ENCODE data around the gene DUSP14. TPM values are rescaled to one million over a fixed set of nuclear protein-coding genes. Genes with fewer than 3 reads are reported as not detected.
"Not testable (repeated sequence)": the region's sequence is repeated elsewhere in the genome, so short reads cannot be mapped to it uniquely, and the experiment has no call there.

Gene DUSP14, protein sequence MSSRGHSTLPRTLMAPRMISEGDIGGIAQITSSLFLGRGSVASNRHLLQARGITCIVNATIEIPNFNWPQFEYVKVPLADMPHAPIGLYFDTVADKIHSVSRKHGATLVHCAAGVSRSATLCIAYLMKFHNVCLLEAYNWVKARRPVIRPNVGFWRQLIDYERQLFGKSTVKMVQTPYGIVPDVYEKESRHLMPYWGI
- total RNA-seq, result 10 to 100 TPM; 14.6 to 16.3 TPM

DNA sequence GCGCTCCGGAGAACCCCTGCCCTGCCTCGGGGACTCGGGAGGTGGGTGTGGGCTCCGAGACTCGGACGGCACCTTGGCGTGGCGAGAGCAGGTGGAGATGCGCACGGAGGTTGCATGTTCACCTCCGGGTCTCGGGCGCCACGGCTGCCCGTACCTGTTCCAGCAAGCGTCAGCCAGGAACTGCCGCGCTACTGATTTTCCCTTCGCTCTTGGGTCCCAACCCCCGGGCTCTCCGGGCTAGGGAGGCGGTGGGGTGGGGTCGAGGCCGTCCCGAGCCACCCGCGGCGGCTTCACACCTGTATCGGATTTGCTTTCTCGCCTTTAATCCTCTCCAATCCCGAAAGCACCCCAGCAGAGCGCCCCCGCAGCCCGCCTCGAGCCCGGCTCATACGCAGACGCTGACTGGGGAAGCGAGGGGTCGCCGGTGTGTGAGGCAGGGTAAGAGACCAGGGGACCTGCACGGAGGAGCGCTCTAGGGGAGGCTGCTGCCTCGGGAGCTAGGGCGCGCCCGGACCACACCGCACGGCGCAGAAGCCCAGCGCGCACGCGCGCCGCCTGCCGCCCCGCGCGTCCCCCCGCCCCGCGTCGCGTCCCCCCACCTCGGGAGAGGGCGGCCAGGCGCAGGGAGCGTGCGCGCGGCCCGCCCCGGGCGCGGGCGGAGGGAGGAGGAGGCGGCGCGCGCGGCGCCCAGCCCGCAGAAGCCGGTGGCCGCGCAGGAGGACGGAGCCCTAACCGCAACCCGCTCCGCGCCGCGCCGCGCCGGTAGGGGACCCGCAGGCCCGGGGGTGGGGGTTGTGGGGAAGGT is at the start of gene DUSP14:
Gene DUSP14 (plus strand): TSS at position 695 of the 805 bp plus-strand sequence. CDS start 22,382 bp downstream, outside the sequence.
- Mint-ChIP-seq H3K36me3 (ENCODE audit: low read depth) (peaks cover 2% of the 10 kb centered on the region), H3K27ac (peak within 1 kb of the TSS; percentile 84), H3K4me1 (peaks cover 39% of the 10 kb centered on the region), H3K27me3 (no peaks in the 10 kb centered on the region), H3K9me3 (no peaks in the 10 kb centered on the region), H3K4me3 (peak within 1 kb of the TSS; percentile 91)
- ChIA-PET CTCF (no interaction called here), POLR2A (interaction anchor here (0.6 to 2.3 kb wide), 4 partner anchors 9 to 82 kb away, joined by 3 to 15 read pairs (median 5); partner anchors contain the start of genes ACACA and TADA2A)
- DNase-seq, result peak; percentile 83

DNA sequence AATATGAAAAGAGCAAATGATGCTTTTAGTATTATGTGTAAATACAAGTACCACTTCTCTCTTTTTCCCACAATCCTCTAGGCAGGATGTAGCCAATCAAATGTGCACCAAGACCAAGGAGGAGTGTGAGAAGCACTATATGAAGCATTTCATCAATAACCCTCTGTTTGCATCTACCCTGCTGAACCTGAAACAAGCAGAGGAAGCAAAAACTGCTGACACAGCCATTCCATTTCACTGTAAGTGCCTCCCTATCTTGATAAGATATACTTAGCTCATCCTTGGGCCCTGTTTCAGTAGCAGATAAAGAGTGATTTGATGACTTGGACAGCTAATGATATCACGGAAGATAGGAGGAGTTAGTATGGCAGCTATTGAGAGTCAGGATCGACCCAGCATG is 49.3 kb upstream of the DUSP14 start:
- POLR2A ChIA-PET, result interaction anchor here (1.1 to 4.1 kb wide), 2 partner anchors 11 to 32 kb away, joined by 3 to 26 read pairs; no protein-coding TSS in a partner anchor

DNA sequence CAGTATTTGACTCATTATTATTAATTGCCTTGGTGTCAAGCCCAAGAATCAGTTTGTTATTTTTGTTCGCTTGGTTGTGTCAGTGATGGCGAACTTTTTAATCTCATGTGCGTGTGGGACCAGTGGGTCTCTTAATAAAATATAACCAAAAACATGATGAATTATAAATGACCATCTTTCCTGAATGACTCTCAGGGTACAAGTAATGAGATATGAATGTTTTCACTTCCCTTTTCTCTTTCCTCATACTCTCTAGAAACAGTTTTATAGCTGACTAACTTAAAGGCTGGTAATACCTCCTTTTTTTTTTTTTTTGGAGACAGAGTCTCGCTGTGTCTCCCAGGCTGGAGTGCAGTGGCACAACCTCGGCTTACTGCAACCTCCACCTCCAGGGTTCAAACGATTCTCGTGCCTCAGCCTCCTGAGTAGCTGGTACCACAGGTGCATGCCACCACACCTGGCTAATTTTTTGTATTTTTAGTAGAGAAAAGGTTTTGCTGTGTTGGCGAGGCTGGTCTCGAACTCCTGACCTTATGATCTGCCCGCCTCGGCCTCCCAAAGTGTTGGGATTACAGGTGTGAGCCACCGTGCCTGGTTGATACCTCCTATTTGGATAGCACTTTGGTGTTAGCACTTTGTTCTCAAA is 48.2 kb upstream of the DUSP14 start:
- not testable (repeated sequence) for H3K27ac Mint-ChIP-seq, H3K4me3 Mint-ChIP-seq, DNase-seq, H3K9me3 Mint-ChIP-seq, H3K27me3 Mint-ChIP-seq
- Mint-ChIP-seq H3K4me1 (peaks cover 22% of the 10 kb centered on the region), H3K36me3 (ENCODE audit: low read depth) (peaks cover 71% of the 10 kb centered on the region)
- ChIA-PET POLR2A (interaction anchor here (1.1 to 4.1 kb wide), 2 partner anchors 12 to 33 kb away, joined by 3 to 26 read pairs; no protein-coding TSS in a partner anchor), CTCF (interaction anchor here (2.2 kb wide), 1 partner anchor 11 kb away, joined by 8 read pairs; no protein-coding TSS in a partner anchor)

More for the DNA sequence above, 49.3 kb upstream of the DUSP14 start:
- H3K27me3 Mint-ChIP-seq, result no peaks in the 10 kb centered on the region
- H3K4me1 Mint-ChIP-seq, result peaks cover 22% of the 10 kb centered on the region
- H3K9me3 Mint-ChIP-seq, result no peaks in the 10 kb centered on the region
- H3K4me3 Mint-ChIP-seq, result no peak overlapping the region
- H3K27ac Mint-ChIP-seq, result peak overlapping the region; percentile 56
- CTCF ChIA-PET, result interaction anchor here (0.7 to 2.2 kb wide), 2 partner anchors 10 to 67 kb away, joined by 4 to 8 read pairs; no protein-coding TSS in a partner anchor
- H3K36me3 Mint-ChIP-seq (ENCODE audit: low read depth), result peaks cover 69% of the 10 kb centered on the region
- peak; percentile 18 for DNase-seq

DNA sequence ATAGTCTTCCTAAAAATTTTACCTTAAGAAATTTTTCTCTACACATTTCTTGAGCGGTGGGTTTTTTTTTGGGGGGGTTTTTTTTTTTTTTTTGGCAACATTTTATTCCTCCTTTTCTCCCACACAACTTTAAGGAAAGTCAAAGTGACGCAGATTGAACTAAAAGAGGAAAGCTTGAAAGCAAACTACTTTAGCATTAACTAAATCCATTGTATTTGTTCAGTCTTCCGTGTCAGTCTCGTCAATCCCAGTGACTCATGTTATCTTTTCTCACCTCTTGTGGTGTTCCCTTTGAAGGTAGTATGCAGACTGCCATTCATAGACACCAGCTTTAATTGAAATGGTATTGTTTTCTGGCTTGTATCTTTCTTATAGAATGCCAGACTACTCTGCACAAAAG is 43.7 kb upstream of the DUSP14 start:
- no peaks in the 10 kb centered on the region for H3K9me3 Mint-ChIP-seq
- ChIA-PET CTCF (no interaction called here), POLR2A (no interaction called here)
- DNase-seq, result no peak
- H3K4me1 Mint-ChIP-seq, result peaks cover 6% of the 10 kb centered on the region
- H3K27me3 Mint-ChIP-seq, result no peaks in the 10 kb centered on the region
- no peak overlapping the region for H3K4me3 Mint-ChIP-seq
- H3K27ac Mint-ChIP-seq, result no peak overlapping the region
- peaks cover 66% of the 10 kb centered on the region for H3K36me3 Mint-ChIP-seq (ENCODE audit: low read depth)

DNA sequence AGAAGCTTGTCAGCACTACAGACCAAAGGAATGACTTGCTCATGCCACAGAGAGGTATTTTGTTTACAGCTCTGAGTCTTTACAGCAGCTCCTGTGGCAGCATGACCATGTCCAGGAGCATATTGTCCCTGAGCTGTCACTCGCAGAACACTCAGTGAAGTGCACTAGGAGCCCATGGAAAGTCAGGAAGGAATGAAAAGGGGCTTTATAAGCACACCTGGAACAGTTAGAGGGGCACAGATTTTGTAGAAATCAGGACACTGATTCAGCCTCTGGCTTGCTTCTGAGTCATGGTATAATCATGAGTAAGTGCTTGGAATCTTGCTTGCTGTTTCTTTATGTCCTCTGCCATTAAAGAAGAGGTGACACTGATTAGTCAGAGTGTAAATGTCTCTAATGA is 42.0 kb upstream of the DUSP14 start:
- H3K36me3 Mint-ChIP-seq (ENCODE audit: low read depth), result peaks cover 57% of the 10 kb centered on the region
- no peaks in the 10 kb centered on the region for H3K27me3 Mint-ChIP-seq
- ChIA-PET POLR2A (no interaction called here), CTCF (interaction anchor here (1.3 kb wide), 1 partner anchor 74 kb away, joined by 4 read pairs; no protein-coding TSS in a partner anchor)
- no peak overlapping the region for H3K4me3 Mint-ChIP-seq
- H3K4me1 Mint-ChIP-seq, result peaks cover 8% of the 10 kb centered on the region
- H3K27ac Mint-ChIP-seq, result no peak overlapping the region
- DNase-seq, result no peak
- no peaks in the 10 kb centered on the region for H3K9me3 Mint-ChIP-seq

DNA sequence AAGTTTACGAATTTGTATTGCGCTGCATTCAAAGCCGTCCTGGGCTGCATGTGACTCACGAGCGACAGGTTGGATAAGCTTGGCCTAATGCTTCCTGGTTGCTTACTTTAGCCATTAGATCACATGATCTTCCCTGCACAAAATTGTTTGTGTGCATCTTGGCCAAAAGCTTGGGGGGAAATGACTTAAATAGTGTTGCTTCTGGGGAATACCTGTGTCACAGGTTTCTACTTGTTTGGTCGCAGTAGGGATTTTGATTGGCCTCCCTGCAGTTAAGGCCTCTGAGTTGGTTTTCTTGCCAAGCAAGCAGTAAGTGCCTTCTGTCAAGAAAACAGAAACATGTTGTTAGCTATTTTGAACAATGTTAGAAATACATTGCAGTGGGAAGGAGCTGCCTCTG is 39.6 kb upstream of the DUSP14 start:
- ChIA-PET CTCF (interaction anchor here (0.6 to 1.2 kb wide), 5 partner anchors 12 to 187 kb away, joined by 3 to 4 read pairs (median 3); no protein-coding TSS in a partner anchor), POLR2A (interaction anchor here (1.0 to 1.4 kb wide), 3 partner anchors 20 to 91 kb away, joined by 3 to 5 read pairs (median 3); no protein-coding TSS in a partner anchor)
- H3K4me1 Mint-ChIP-seq, result peaks cover 8% of the 10 kb centered on the region
- peaks cover 51% of the 10 kb centered on the region for H3K36me3 Mint-ChIP-seq (ENCODE audit: low read depth)
- H3K27me3 Mint-ChIP-seq, result no peaks in the 10 kb centered on the region
- H3K9me3 Mint-ChIP-seq, result no peaks in the 10 kb centered on the region
- no peak overlapping the region for H3K27ac Mint-ChIP-seq
- DNase-seq, result no peak
- H3K4me3 Mint-ChIP-seq, result no peak overlapping the region

DNA sequence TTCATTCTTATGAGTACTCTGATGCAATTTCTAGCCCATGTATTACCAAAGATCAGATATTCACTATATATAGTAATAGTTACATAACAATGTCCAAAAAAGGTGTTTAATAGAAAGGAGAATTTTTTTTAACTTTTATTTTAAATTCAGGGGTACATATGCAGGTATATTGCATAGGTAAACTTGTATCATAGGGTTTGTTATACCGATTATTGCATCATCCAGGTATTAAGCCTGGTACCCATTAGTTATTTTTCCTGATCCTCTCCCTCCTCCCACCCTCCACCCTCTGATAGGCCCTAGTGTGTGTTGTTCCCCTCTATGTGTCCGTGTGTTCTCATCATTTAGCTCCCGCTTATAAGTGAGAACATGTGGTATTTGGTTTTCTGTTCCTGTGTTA is 31.9 kb upstream of the DUSP14 start:
- H3K36me3 Mint-ChIP-seq (ENCODE audit: low read depth), result peaks cover 40% of the 10 kb centered on the region
- CTCF ChIA-PET, H3K4me1 Mint-ChIP-seq, H3K4me3 Mint-ChIP-seq, POLR2A ChIA-PET, DNase-seq, H3K9me3 Mint-ChIP-seq, H3K27me3 Mint-ChIP-seq, H3K27ac Mint-ChIP-seq: not testable (repeated sequence)

DNA sequence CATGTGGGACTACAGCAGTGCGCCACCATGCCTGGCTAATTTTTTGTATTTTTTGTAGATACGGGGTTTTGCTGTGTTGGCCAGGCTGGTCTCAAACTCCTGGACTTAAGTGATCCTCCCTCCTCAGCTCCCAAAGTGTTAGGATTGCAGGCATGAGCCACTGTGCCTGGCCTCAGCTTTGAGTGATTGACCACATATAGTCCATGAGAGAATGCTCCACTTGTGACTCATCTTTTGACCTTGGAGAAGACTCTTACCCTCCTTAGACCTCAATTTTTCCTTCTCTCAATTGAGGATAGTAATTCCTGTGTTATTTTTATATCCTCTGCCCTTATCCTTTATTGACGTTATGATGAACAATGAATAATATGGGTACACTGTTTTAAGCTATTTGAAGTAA is 30.9 kb upstream of the DUSP14 start:
- Mint-ChIP-seq H3K9me3 (no peaks in the 10 kb centered on the region), H3K4me1 (peaks cover 9% of the 10 kb centered on the region), H3K27me3 (no peaks in the 10 kb centered on the region), H3K27ac (no peak overlapping the region), H3K36me3 (ENCODE audit: low read depth) (peaks cover 36% of the 10 kb centered on the region), H3K4me3 (no peak overlapping the region)
- DNase-seq, result no peak
- ChIA-PET POLR2A (no interaction called here), CTCF (interaction anchor here (0.7 kb wide), 1 partner anchor 24 kb away, joined by 3 read pairs; no protein-coding TSS in a partner anchor)

DNA sequence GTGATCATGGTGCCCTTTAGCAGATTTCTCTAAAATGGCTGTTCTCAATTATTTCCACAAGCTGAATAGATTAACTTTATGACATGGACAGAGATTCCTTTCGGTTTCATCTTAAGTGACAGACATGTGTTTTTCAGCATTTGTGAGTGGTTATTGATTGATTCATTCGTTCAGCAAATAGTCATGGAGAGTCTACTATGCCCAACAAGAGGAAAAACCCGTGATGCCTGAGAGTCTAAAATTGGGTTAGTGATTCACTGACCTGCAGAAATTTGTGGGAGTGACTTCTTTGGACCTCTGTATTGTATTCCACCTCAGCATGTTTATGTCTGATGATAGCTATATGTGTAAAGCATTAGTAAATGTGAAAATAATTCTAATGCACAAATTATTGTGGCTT is 28.0 kb upstream of the DUSP14 start:
- no peak overlapping the region for H3K27ac Mint-ChIP-seq
- DNase-seq, result no peak
- peaks cover 24% of the 10 kb centered on the region for H3K4me1 Mint-ChIP-seq
- POLR2A ChIA-PET, result interaction anchor here (1.0 kb wide), 1 partner anchor 55 kb away, joined by 3 read pairs; the partner anchor contains the start of genes ACACA and TADA2A
- no peaks in the 10 kb centered on the region for H3K27me3 Mint-ChIP-seq
- peaks cover 47% of the 10 kb centered on the region for H3K36me3 Mint-ChIP-seq (ENCODE audit: low read depth)
- CTCF ChIA-PET, result no interaction called here
- H3K4me3 Mint-ChIP-seq, result no peak overlapping the region
- no peaks in the 10 kb centered on the region for H3K9me3 Mint-ChIP-seq

DNA sequence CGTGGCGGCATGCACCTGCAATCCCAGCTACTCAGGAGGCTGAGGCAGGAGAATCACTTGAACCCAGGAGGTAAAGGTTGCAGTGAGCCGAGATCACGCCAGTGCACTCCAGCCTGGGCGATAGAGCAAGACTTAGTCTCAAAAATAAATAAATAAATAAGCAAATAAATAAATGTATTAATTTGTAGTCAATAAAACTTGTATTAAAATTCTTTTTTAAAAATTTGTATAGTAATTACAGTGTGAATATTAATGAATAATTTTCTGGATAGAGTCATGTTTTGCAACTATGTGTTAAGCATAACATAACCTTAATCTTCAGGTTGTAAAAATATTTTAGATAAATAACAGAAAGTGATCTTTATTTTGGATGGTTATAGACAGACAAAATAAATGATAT is 27.2 kb upstream of the DUSP14 start:
- DNase-seq, result no peak
- Mint-ChIP-seq H3K4me3 (no peak overlapping the region), H3K36me3 (ENCODE audit: low read depth) (peaks cover 52% of the 10 kb centered on the region), H3K27me3 (no peaks in the 10 kb centered on the region), H3K27ac (no peak overlapping the region), H3K9me3 (no peaks in the 10 kb centered on the region), H3K4me1 (peaks cover 25% of the 10 kb centered on the region)
- ChIA-PET CTCF (no interaction called here), POLR2A (no interaction called here)

DNA sequence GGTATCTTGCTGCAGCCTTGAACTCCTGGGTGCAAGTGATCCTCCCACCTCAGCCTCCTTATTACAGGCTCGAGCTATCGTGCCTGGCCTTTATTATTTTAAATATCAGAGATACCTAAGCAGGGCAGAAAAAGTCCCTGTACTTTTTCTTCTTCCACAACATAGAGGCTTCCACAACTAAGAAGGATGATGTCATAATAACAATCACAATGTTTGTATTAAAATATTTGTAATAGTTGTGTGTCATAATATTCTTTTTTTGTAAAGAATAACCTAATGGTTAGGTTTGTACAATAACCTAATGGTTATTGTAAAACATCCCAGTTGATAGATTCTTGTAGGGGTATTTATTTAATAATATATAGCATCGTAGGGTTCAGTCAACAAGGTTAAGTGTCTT is 26.7 kb upstream of the DUSP14 start:
- CTCF ChIA-PET, result no interaction called here
- no peak overlapping the region for H3K4me3 Mint-ChIP-seq
- no peaks in the 10 kb centered on the region for H3K9me3 Mint-ChIP-seq
- DNase-seq, result no peak
- H3K36me3 Mint-ChIP-seq (ENCODE audit: low read depth), result peaks cover 50% of the 10 kb centered on the region
- POLR2A ChIA-PET, result no interaction called here
- peaks cover 25% of the 10 kb centered on the region for H3K4me1 Mint-ChIP-seq
- no peaks in the 10 kb centered on the region for H3K27me3 Mint-ChIP-seq
- H3K27ac Mint-ChIP-seq, result no peak overlapping the region

DNA sequence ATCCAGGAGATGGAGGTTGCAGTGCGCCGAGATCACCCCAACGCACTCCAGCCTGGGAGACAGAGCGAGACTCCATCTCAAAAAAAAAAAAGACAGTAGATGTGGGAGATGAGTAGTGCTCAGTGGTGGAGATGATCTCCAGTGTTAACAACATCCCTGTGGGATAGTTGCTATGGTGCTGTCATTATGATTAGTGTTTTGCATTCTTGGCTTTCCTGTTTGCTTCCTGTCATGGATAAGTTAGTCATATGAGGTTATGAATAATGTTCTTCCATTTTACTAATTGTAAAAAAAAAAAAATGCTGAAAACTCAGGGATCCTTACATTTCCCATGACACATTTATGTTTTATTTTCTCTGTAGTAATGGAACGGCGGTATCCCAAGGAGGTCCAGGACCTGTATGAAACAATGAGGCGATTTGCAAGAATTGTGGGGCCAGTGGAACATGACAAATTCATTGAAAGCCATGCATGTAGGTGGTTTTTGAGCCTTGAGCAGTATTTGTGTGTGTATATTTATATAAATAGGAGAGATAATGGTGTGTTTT is 24.5 kb upstream of the DUSP14 start:
- POLR2A ChIA-PET, result interaction anchor here (0.8 kb wide), 1 partner anchor 58 kb away, joined by 4 read pairs; no protein-coding TSS in a partner anchor
- H3K36me3 Mint-ChIP-seq (ENCODE audit: low read depth), result peaks cover 54% of the 10 kb centered on the region
- H3K4me1 Mint-ChIP-seq, result peaks cover 25% of the 10 kb centered on the region
- H3K9me3 Mint-ChIP-seq, result no peaks in the 10 kb centered on the region
- CTCF ChIA-PET, result interaction anchor here (0.9 kb wide), 1 partner anchor 92 kb away, joined by 3 read pairs; no protein-coding TSS in a partner anchor
- H3K27me3 Mint-ChIP-seq, result no peaks in the 10 kb centered on the region
- no peak overlapping the region for H3K27ac Mint-ChIP-seq
- no peak for DNase-seq
- no peak overlapping the region for H3K4me3 Mint-ChIP-seq
